ENCODE data around the gene SLC9A8. TPM values are rescaled to one million over a fixed set of nuclear protein-coding genes. Genes with fewer than 3 reads are reported as not detected.

SLC9A8 gene
- total RNA-seq = 6.9 and 9.7 TPM in 2 replicates

GRCh38 chr20:49812507-49813304 is at the start of gene SLC9A8:
Gene SLC9A8, plus strand, starts transcription at chr20:49812828. Its CDS starts 95 bp downstream, at chr20:49812923.
- H3K9me3 ChIP-seq (ENCODE audit: low read depth, low read length) = no peaks in the 10 kb centered on the region
- peaks cover 8% of the 10 kb centered on the region for H3K79me2 ChIP-seq (ENCODE audit: insufficient read depth, low read length)
- H3K4me1 ChIP-seq (ENCODE audit: insufficient read depth, low read length) = peaks cover 13% of the 10 kb centered on the region
- H2AFZ ChIP-seq (ENCODE audit: low read length) = peak within 1 kb of the TSS; percentile 88
- no peaks in the 10 kb centered on the region for H3K27me3 ChIP-seq (ENCODE audit: insufficient read depth, low read length)
- DNase-seq (ENCODE audit: insufficient read length, low spot score, missing footprints) = peak; percentile 93
- H3K27ac ChIP-seq (ENCODE audit: low read depth, low read length) = peak within 1 kb of the TSS; percentile 86
- H3K36me3 ChIP-seq (ENCODE audit: insufficient read depth, low read length) = peaks cover 18% of the 10 kb centered on the region
- TF ChIP-seq CTCF (IDR thresholded peaks at IDR 0.05; ENCODE audit: extremely low read depth, low read depth, low read length) = peak; percentile 31
- H3K4me3 ChIP-seq (ENCODE audit: insufficient read depth, low read length) = peak within 1 kb of the TSS; percentile 86
- H4K20me1 ChIP-seq (ENCODE audit: insufficient read depth, low read length) = no peaks in the 10 kb centered on the region
- peak within 1 kb of the TSS; percentile 95 for H3K4me2 ChIP-seq (ENCODE audit: insufficient read depth, low read length)

- Histone ChIP-seq H3K9me3 (ENCODE audit: low read depth, low read length) (no peaks in the 10 kb centered on the region), H3K79me2 (ENCODE audit: insufficient read depth, low read length) (no peaks in the 10 kb centered on the region), H3K27ac (ENCODE audit: low read depth, low read length) (no peak overlapping the region), H2AFZ (ENCODE audit: low read length) (no peak overlapping the region), H3K4me2 (ENCODE audit: insufficient read depth, low read length) (no peak overlapping the region), H3K4me1 (ENCODE audit: insufficient read depth, low read length) (peaks cover 3% of the 10 kb centered on the region), H3K27me3 (ENCODE audit: insufficient read depth, low read length) (no peaks in the 10 kb centered on the region), H3K4me3 (ENCODE audit: insufficient read depth, low read length) (no peak overlapping the region), H3K36me3 (ENCODE audit: insufficient read depth, low read length) (no peaks in the 10 kb centered on the region), H4K20me1 (ENCODE audit: insufficient read depth, low read length) (no peaks in the 10 kb centered on the region)
- no peak for TF ChIP-seq CTCF (IDR thresholded peaks at IDR 0.05; ENCODE audit: extremely low read depth, low read depth, low read length)
- DNase-seq (ENCODE audit: insufficient read length, low spot score, missing footprints) = no peak
These were observed 49.5 kb upstream of the SLC9A8 start for GRCh38 chr20:49762940-49763766.

GRCh38 chr20:49765413-49765736 is 47.3 kb upstream of the SLC9A8 start:
- H3K4me1 ChIP-seq (ENCODE audit: insufficient read depth, low read length) = peaks cover 16% of the 10 kb centered on the region
- TF ChIP-seq CTCF (IDR thresholded peaks at IDR 0.05; ENCODE audit: extremely low read depth, low read depth, low read length) = no peak

More at GRCh38 chr20:49765413-49765736, 47.3 kb upstream of the SLC9A8 start:
- Histone ChIP-seq H3K27ac (ENCODE audit: low read depth, low read length) (no peak overlapping the region), H3K9me3 (ENCODE audit: low read depth, low read length) (no peaks in the 10 kb centered on the region), H3K4me3 (ENCODE audit: insufficient read depth, low read length) (no peak overlapping the region), H3K79me2 (ENCODE audit: insufficient read depth, low read length) (no peaks in the 10 kb centered on the region), H3K36me3 (ENCODE audit: insufficient read depth, low read length) (no peaks in the 10 kb centered on the region), H3K4me2 (ENCODE audit: insufficient read depth, low read length) (no peak overlapping the region), H4K20me1 (ENCODE audit: insufficient read depth, low read length) (no peaks in the 10 kb centered on the region), H3K27me3 (ENCODE audit: insufficient read depth, low read length) (no peaks in the 10 kb centered on the region), H2AFZ (ENCODE audit: low read length) (no peak overlapping the region)
- no peak for DNase-seq (ENCODE audit: insufficient read length, low spot score, missing footprints)

Measured in osteoblast (primary cell).